ENCODE data around the gene NPS.

The NPS gene, protein sequence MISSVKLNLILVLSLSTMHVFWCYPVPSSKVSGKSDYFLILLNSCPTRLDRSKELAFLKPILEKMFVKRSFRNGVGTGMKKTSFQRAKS

DNA sequence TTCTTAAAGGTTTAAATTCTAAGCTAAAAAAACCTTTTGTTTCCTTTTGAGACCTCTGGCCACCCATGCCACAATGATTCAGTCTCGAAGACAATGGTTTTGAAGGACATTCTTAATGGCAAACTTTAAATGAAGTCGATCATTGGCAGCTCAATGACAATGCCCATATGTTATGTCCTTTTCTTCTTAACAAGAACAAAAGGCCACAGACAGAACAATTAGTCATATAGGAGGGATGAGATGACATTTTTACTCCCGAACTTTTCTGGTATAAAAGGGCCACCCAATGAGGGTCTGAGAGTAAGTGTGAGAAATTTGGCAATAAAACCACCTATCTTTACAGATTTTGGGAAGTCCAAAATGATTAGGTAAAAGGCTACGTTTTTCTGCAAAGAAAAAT, at the start of gene NPS:
Gene NPS, plus strand, starts transcription at position 301 of the 400 bp plus-strand sequence. Its CDS starts 60 bp downstream, at position 361.
- DNase-seq (ENCODE audit: insufficient read length, low spot score) (no peak), FAIRE-seq (no peak)

DNA sequence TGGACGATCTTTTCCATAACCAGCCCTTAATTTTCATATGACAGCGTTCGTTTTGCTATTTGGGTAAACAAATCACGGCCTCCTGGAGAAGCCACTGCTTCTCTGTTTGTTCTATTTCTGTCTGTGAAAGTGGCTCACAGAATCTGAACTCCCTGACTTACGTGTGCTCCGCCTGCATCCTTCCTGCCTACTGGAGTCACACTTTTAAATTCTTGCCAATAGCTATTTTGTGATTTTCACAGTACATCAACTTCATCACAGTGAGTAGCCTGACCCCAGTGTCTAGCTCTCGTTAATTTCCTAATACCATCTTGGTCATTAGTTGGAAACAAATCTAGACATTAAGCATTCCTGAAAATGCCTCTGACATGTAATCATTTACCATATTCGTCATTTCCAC, 49.0 kb upstream of the NPS start:
- FAIRE-seq (no peak), DNase-seq (ENCODE audit: insufficient read length, low spot score) (no peak)

DNA sequence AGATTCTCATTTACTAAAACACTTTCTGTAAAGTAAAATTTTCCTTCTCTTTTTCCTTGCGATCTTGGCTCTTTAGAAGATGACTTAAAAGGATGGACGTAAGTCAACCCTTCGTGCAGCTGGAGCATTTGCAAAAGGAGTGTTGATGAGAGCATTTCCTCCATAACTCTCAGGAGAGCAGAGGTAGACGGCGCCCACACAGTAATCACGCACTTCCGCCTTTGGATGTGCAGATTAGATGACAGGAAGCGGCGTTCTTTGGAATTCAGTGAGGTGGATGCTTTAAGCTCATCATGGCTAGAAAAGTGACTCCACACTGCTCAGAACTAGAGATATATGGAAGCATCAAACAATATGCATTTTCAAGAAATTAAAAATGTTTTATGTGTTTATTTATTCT, 43.0 kb upstream of the NPS start:
- FAIRE-seq (no peak), DNase-seq (ENCODE audit: insufficient read length, low spot score) (no peak)

DNA sequence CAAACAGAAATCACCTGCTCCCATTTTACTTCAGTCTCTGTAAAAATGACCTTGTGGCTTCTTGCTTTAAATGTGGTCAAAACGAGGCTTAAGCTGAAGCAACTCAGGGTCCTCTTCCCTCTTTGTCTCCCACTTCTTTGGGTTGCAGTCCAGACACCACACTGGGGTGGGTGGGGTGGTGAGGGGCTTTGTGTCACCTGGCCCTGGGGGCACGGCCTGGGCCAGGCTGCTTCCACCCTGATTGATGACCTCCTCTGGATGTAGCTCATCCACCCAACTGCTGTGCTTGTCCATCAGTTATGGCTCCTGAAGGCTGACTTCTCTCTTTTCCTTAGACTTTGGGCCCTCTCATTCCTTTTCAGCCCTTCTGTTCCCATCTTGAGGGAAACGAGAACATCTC, 26.8 kb upstream of the NPS start:
- no peak for DNase-seq (ENCODE audit: insufficient read length, low spot score)

DNA sequence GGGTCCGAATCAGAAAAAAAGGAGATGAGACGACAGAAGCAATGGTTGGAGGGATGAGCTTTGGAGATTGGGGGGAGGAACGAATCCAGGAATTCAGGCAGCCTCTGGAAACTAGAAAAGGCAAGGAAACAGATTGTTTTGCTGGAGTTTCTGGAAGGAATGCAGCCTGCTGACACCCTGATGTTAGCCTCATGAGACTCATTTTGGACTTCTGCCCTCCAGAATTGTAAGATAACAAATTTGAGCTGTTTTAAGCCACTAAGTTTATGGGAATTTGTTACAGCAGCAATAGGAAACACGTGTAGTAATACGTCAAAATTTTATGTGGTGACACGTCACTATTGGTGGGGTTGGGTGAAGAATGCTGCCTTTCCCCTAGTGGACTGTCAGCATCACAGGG, 25.6 kb upstream of the NPS start:
- FAIRE-seq, result no peak
- DNase-seq (ENCODE audit: insufficient read length, low spot score), result no peak

More for the DNA sequence above, 26.8 kb upstream of the NPS start:
- no peak for FAIRE-seq

DNA sequence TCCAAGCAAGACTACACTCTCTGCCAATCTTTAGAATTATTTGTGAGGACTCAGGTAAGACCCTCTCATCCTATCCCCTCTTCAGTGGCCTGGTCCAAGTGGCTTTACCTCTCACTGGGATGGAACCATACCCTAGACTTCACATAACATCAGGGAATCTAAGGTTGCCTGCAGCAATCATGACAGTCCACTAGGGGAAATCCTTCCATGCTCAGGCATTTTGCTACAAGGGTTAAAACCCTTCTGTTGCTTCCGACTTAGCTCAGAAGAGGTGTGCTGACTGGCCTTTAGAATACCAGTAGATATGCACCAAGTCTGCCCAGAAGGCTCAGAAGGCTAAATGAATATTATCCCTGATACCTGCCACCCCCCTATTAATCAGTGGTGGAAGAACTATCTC, 24.9 kb upstream of the NPS start:
- FAIRE-seq (no peak), DNase-seq (ENCODE audit: insufficient read length, low spot score) (no peak)

DNA sequence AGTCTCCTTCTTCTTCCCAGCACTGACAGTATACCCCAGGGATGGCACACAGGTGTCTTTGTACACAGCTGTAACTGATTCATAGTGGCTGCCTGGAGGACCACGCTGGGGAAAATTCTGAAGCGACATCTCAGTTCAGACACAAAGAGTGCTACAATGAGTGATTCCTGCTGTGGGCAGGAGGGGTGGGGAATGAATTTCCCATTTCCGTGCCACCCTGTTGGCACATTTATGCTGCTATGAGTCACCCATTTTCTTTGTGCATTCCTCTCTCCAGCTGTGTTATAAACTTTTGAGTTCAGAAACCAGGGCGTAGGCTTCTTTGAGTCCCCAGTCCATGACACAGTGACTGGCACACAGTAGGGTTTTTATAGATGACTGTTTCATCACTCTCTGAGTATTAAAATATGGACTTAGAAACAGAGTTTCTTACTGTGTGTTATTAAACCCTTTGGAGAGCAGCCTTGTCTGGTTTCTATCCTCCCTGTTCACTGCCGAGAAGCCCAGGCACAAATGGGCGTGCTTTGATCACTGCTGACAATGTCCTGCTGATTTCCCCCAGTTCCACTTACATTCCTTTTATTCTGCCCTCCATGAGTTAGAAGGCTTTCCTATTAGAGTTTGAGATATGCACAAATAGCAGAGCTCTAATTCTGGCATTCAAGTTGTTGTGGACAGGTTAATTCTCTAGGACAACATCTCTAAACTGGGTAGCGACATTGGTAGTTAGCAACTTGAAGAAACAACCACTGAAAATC, 24.0 kb upstream of the NPS start:
- no peak for DNase-seq (ENCODE audit: insufficient read length, low spot score)
- no peak for FAIRE-seq

DNA sequence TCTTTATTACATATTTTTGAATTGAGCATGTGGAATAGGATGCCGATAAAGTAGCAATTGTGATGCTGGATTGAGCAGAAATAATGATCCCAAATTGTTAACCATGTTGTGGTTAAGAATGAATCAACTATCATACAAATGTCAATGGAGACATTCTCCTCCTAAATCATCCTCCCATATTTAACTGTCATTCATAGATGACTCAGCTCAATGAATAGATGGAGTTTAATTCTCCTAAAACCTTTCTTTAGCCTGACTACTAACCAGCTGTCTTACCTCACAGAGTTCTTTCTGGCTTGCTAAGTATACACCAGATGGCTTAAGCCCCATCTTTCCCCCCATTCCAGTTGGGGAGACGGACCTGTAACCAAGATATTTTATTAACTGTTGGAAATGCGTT, 23.4 kb upstream of the NPS start:
- no peak for DNase-seq (ENCODE audit: insufficient read length, low spot score)
- no peak for FAIRE-seq

DNA sequence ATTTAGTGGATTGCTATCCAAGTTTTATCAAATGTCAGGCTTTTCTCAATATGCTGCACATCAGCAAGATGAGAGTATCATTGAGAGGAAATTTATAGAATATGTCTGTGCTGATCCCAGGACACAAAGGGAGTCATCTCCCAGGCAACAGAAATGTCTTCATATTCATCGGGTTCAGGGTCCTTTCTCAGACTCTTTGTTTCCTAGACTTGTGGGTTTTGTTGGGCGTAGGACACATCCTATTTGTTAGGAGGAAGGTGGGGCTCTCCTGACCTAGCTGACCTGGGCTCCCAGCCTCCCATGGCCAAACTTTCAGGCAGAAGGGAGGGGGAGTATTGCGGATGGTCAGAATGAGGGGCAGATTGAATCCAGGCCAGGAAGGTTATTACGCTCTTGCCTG, 22.9 kb upstream of the NPS start:
- FAIRE-seq, result no peak
- DNase-seq (ENCODE audit: insufficient read length, low spot score), result no peak

DNA sequence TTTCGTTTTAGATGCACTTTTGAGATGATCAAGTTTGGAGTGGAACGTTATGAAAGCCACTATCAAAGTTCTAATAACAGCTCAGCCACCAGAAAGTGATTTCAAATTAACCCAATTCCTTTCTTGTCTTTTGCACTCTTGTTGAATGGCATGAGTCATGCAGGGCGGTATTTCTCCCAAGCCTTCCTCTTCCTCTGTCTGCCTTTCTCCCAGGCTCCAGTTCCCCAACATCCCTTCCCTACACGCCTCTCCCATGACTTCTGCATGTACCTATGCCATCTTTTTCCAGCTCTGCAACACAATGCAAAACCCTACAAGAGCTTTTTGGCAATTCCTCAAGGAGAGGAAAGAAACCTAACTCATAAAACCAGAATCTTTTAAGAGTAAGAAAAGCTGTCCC, 21.8 kb upstream of the NPS start:
- no peak for FAIRE-seq
- DNase-seq (ENCODE audit: insufficient read length, low spot score), result no peak

DNA sequence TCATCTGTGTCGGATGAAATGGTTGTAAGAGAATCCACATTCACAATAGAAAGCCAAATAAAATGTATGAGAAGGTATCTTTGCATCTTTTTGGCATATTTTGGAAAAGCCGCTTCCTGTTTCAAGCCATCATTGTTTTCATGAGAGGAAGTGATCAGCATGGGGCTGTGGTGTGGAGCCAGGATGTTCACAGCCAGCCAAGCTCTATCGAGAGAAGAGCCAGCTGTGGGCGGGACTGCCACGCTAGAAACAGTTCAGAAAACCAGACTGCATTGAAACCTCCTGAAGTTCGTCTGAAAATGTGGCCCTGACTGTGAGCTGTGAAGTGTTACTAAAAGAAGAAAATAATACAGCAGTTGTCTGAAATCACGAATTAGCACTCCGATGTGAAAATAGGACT, 21.2 kb upstream of the NPS start:
- no peak for DNase-seq (ENCODE audit: insufficient read length, low spot score)
- no peak for FAIRE-seq

DNA sequence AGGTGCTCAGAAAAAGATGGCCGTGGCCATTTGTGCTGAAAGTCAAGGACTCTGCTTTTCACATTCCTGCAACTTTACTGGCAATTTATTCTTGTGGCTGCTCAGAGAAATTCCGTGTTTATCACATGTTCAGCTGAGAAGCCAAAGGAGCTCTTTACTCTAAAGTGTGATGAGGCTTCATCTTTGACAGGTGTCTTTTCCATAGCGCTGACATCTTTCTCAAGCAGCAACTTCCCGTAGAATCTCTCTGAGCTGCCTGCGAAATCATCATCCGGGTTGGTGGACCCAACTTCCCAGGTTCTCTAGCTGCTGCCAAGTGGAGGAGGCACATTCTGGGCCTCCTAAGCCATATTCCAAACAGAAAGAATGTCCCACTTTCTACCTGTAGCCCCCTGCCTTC, 16.9 kb upstream of the NPS start:
- no peak for FAIRE-seq
- DNase-seq (ENCODE audit: insufficient read length, low spot score), result no peak

DNA sequence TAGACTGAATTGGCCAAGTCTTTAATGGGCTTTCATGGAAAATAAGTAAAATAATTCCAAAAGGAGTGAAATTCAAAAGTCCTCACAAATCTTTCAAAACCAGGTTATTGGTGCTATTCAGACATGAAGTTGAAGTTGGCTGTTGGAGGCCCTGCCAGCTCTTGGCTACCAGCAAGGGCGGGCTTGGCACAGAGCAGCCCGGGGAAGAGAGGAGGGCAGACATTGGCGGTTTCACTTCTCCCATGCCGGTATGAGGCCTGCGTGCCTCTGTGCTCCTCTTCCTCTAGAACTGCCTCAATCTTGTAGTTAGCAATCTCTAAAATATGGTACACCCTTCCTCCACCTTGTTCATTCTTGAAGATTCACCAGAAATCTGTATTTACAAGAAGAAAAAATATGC, 16.4 kb upstream of the NPS start:
- no peak for FAIRE-seq

DNA sequence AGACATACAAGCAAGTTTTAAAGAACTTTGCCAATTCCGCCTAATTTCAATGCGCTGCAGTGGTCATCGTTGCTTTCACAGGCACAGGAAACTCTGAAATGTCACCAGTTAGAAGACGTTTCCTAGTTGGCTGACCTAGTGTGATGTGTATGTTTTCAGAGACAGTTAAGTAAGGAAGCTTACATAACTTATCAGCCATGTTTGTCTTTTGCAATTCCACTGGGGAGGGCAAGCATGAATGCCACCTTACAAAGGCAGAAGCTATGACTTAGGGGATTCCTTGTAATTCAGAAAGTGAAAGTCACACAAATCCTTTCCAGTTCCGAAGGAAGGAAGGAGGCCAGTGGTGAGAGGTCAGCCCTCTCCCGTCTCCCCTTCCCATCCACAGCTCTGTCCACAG, 15.0 kb upstream of the NPS start:
- no peak for DNase-seq (ENCODE audit: insufficient read length, low spot score)
- no peak for FAIRE-seq

More for the DNA sequence above, 16.4 kb upstream of the NPS start:
- DNase-seq (ENCODE audit: insufficient read length, low spot score), result no peak

DNA sequence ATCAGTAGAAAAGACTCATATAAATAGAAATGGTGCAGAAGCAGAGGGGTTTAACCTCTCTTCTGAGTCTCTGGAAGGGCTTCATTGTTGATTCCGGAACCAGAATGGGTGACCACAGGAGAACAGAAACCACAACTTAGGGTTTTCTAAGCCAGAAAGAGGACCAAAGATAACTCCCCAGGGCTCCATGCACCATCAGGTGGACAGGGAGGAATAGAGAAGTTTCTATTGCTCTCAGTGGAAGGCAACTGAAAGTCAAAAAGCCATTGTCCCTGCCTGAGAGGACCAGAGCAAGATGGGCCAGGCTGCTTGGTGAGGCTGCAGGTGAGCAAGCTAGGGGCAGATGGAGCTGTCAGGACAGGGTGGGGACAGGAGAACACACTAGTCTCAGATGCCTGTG, 14.6 kb upstream of the NPS start:
- FAIRE-seq (no peak), DNase-seq (ENCODE audit: insufficient read length, low spot score) (no peak)

DNA sequence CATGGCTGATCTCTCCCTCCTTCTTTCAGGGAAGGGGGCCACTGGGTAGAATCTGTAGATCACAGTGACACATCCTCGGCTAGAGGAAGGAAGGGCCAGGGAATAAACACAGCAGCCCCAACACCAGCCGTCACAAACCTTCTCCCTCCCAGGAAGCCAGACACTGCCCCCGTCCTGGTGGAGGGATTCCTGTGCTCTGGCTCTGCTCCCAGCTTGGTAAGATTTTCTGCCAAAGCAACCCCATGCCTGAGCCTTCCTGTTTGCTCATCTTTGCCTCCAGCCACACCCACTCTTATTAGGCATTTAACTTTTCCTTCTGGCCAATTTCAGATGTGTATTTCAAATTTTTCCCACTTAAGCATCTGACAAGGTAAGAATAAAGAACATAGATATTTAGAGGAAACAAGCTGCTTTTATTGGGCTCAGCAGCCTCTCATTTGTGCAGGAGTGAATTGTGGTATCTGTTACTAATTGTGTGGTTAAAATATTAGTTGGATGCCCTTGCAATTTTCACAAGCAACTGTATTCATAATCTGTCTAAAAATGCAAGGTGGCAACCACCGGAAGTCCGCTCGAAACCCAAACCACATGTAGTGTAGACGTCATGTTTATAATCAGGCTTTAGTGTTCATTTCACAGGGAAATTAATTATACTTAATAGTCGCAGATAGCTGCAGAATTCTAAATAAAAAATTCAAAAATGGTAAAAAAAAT, 13.2 kb upstream of the NPS start:
- DNase-seq (ENCODE audit: insufficient read length, low spot score), result no peak

DNA sequence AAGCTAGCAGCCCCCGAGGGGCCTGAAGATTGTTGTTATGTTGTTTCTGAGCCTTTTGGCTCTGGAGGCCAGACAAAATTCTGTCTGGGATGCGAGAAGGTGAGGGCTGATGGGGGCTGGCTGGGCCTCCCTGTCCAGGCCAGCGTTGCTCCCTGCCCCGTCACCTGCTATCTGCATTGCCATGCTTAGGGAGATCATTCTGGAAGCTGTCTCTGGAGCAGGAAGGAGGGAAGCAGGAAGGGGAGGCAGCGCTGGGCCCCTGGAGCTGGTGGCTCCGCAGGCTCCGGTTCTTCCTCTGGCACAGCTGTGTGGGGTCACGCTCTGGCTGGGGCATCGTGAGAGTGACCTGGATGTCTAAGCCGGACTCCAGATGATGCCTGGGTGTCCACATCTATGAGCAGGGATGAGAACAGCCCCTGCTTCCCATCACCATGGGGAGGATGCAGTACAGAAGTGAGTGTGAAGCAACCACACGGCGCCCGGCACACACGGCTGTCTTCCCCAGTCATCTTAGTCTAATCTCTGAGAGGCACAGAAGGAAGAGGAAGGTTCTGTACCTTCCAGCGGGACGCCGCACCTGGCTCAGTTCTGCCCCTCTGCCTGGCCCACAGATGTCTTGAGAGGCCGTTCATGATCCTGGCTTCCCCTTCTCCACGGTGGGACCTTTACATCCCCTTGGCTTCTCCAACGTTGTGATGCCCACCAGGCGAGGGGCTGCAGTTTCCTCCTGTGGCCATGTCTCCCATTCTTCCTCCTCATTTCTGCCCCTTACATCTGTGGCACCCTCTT, 11.9 kb upstream of the NPS start:
- FAIRE-seq, result no peak
- DNase-seq (ENCODE audit: insufficient read length, low spot score), result no peak

More for the DNA sequence above, 13.2 kb upstream of the NPS start:
- no peak for FAIRE-seq

DNA sequence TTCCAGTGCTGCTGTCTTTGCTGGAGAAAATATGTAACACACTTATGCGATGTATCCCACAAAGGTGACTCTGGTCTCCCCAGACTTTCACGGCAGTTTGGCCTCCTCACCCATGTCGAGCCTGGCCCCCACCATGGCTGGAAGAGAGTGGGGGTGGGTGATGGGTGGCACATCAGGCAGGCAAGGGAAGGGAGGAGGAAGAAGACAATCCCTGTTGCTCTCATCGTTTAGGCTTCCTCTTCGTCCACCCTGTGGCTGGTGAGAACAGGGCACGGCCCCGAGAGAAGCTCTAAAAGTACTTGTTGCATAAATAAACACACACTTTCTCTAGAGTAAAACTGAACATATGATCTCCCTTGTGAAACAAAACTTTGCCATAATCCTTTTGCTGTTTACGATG, 11.2 kb upstream of the NPS start:
- no peak for DNase-seq (ENCODE audit: insufficient read length, low spot score)

DNA sequence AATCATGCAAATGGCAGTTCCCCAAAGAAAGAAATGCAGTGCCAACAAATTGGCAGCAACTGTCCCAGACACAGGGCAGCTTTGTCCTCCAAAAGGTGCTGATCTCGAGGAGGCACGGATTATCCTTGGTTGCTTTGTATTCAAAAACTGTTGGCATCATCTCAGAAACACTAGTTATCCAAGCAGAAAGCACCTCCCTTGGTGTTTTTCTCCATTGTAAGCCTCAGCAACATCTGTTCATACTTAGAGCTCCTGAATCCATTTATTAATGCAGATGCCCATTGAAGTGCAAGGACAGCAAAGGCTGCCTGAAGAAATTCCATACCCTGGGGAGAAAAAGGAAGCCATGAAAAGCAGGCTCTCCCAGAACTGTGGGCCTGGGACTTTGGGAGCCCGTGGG, 1.1 kb upstream of the NPS start:
- DNase-seq (ENCODE audit: insufficient read length, low spot score), result no peak
- FAIRE-seq, result no peak

More for the DNA sequence above, 11.2 kb upstream of the NPS start:
- FAIRE-seq, result no peak

DNA sequence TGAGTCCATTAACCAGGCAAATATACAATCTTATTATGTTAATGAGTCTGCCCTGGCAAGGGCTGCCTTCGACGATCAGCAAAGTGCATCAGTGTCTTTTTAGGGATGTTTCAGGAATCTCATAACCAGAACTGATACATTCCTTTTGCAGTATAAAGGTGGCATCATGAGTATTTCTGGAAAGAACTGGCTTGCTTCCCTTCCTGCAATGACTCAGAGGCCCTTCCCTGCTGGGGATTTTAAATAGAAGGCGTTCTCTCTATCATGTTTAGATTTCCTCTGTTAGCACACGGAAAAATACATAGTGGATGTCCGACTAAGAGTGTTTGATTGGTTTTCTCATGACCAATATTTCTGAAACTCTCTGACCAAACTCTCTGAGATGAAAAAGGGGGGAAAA, 1.8 kb downstream of the NPS start:
- no peak for FAIRE-seq

DNA sequence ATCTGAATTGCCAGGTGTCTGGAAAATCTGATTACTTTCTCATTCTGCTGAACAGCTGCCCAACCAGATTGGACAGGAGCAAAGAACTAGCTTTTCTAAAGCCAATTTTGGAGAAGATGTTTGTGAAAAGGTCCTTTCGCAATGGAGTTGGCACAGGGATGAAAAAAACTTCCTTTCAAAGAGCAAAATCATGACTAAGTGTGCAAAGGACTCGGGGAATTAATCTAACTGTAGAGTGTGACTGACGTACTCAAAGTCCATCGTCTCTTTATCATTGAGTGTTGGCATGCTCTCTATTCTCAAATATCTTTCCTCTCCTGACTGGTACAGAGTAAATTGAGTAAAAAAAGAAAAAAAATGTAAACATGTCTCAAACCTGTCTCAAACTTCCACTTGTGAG, 3.3 kb downstream of the NPS start:
- DNase-seq (ENCODE audit: insufficient read length, low spot score), result no peak
- no peak for FAIRE-seq

More for the DNA sequence above, 1.8 kb downstream of the NPS start:
- DNase-seq (ENCODE audit: insufficient read length, low spot score), result no peak

All from HTR-8/SVneo (cell line).